BJ (cell line): Measurements from ENCODE around the gene ENPP5. TPM values are rescaled to one million over a fixed set of nuclear protein-coding genes. Genes with fewer than 3 reads are reported as not detected.

Source experiments
- CTCF ChIA-PET: fragments of 350-600 bp; formaldehyde crosslinking; extraction: SDS; loops from one replicate; lab custom pipeline; 2021; ENCODE audit warnings: antibody characterized with exemption, inconsistent platforms; lab: Yijun Ruan, JAX
- POLR2A ChIA-PET: fragments of 300-600 bp; sonication (Branson Sonifier 250); formaldehyde crosslinking; extraction: SDS; loops from one replicate; lab custom pipeline; 2021; ENCODE audit warnings: antibody characterized with exemption; lab: Charles Lee
- DNase-seq: peaks from one replicate; pipeline ENCODE4 v3.0.0-alpha.2; 2011; ENCODE audit warnings: low read depth
- H3K27me3 ChIP-seq: 2 replicates; pipeline ENCODE4 v1.6.0; 2011; ENCODE audit warnings: low read length; ENCODE audit not compliant: control insufficient read depth, insufficient read depth
- H3K36me3 ChIP-seq: 2 replicates; pipeline ENCODE4 v1.5.1; 2011; ENCODE audit warnings: low read length; ENCODE audit not compliant: control insufficient read depth, insufficient read depth
- H3K4me3 ChIP-seq: 2 replicates; pipeline ENCODE4 v1.5.1; 2011; ENCODE audit warnings: low read depth, mild to moderate bottlenecking, control low read depth, low read length
- polyA plus RNA-seq: library from polyadenylated mRNA; depleted of rRNA; stranded (reverse); fragments of >200 nt; gene quantifications from 2 replicates; pipeline ENCODE4 v1.2.3, GENCODE V29; 2011
- TF ChIP-seq, protein P1 (sequence below): IDR thresholded peaks from 2 replicates; pipeline ENCODE4 v1.5.1; 2011; ENCODE audit warnings: low read depth, mild to moderate bottlenecking, control low read depth, inconsistent platforms, low read length, moderate library complexity; ENCODE audit not compliant: insufficient read depth

ENPP5 gene
- polyA plus RNA-seq, 1 experiment = not detected

DNA sequence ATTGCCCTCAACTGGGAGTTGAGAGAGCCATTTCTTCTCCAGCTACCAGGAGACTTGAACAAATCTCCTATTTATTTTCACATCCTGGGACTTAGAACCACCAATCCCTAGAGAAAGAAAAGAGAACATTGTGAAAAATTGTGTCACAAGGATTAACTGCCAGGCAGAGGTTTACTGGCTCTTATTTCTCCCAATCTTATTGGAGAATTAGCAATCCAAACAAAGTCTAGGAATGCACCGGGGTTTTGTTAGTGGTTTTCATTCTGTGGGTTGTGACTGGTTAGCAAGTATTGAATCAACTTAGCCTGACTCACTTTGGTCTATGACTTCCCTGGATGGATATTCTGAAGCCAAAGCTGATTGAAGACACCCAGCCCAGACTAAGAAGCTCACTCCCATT is 21.2 kb upstream of the ENPP5 start:
- peak; percentile 59 for DNase-seq
- H3K27me3 ChIP-seq = 0 out of 2 replicates have a peak, but pooled peaks cover 2% of the 10 kb centered on the region
- no peak overlapping the region for H3K4me3 ChIP-seq
- H3K36me3 ChIP-seq = no peaks in the 10 kb centered on the region
- TF ChIP-seq, protein P1, sequence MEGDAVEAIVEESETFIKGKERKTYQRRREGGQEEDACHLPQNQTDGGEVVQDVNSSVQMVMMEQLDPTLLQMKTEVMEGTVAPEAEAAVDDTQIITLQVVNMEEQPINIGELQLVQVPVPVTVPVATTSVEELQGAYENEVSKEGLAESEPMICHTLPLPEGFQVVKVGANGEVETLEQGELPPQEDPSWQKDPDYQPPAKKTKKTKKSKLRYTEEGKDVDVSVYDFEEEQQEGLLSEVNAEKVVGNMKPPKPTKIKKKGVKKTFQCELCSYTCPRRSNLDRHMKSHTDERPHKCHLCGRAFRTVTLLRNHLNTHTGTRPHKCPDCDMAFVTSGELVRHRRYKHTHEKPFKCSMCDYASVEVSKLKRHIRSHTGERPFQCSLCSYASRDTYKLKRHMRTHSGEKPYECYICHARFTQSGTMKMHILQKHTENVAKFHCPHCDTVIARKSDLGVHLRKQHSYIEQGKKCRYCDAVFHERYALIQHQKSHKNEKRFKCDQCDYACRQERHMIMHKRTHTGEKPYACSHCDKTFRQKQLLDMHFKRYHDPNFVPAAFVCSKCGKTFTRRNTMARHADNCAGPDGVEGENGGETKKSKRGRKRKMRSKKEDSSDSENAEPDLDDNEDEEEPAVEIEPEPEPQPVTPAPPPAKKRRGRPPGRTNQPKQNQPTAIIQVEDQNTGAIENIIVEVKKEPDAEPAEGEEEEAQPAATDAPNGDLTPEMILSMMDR = no peak
- POLR2A ChIA-PET = interaction anchor here (0.7 kb wide), 1 partner anchor 814 kb away, joined by 3 read pairs; the partner anchor contains the start of gene SUPT3H
- CTCF ChIA-PET = no interaction called here

DNA sequence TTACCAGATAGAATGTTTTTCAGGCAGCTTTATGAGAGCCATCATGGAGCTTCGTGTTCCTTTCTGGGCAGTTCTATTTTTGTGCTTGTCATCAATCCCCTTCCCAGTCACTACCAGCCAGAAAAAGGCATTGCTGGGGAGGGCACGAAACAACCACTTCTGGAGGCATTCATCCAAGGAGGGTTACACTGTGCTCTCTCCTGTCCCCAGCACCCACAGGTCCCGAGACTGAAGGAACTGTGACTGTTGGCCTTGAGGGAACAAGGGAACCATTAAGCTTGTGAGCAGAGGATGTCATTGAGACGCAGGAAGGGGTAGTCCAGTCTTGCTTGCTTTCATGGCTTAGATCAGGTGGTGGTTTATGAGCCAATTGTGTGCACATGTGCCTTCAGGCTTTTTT is 20.1 kb upstream of the ENPP5 start:
- Histone ChIP-seq H3K36me3 (no peaks in the 10 kb centered on the region), H3K4me3 (no peak overlapping the region), H3K27me3 (0 out of 2 replicates have a peak, but pooled peaks cover 2% of the 10 kb centered on the region)
- ChIA-PET POLR2A (no interaction called here), CTCF (no interaction called here)
- TF ChIP-seq, protein P1 = no peak
- no peak for DNase-seq

DNA sequence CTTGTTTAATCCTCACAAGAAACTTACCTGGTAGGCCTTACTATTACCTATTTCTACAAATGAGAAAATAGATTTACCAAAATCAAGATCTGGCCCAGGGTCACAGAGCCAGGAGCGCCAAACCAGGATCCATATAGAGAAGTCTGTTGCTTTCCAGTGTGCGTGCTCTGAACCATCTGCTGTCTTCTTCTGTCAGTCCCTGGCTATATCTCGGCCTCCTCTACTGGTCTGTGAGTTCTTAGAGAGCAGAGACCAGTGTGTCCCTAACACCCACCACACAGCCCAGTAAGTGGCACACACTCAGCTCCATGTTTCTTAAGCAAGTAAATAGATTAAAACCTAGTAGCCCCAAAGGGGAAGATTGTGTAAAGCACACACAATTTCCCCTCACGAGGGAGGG is 18.9 kb upstream of the ENPP5 start:
- CTCF ChIA-PET = interaction anchor here (1.1 to 1.4 kb wide), 2 partner anchors 12 to 19 kb away, joined by 3 read pairs; no protein-coding TSS in a partner anchor
- POLR2A ChIA-PET = no interaction called here
- Histone ChIP-seq H3K36me3 (no peaks in the 10 kb centered on the region), H3K4me3 (no peak overlapping the region), H3K27me3 (no peaks in the 10 kb centered on the region)
- TF ChIP-seq, protein P1 = no peak
- no peak for DNase-seq

DNA sequence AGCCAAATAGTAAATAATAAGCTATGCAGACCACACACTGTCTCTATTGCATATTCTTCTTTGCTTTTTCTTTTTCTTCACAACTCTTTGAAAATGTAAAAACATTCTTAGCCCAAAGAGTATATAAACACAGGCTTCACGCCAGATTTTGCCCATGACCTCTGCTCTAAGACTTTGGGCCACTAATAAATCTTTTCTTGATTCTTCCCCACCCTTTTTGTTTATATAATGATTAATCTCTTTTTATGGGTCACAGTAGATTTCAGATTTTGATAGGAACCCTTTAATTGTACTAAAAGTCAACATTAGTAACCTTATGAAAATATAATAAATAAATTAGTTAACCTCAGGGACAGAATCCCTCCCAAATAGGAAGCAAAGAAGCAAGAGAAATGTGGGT is 15.8 kb upstream of the ENPP5 start:
- H3K4me3 ChIP-seq = no peak overlapping the region
- no peaks in the 10 kb centered on the region for H3K36me3 ChIP-seq
- POLR2A ChIA-PET = no interaction called here
- H3K27me3 ChIP-seq = no peaks in the 10 kb centered on the region
- CTCF ChIA-PET = interaction anchor here (0.7 kb wide), 1 partner anchor 289 kb away, joined by 3 read pairs; no protein-coding TSS in a partner anchor
- TF ChIP-seq, protein P1 = no peak
- DNase-seq = no peak

DNA sequence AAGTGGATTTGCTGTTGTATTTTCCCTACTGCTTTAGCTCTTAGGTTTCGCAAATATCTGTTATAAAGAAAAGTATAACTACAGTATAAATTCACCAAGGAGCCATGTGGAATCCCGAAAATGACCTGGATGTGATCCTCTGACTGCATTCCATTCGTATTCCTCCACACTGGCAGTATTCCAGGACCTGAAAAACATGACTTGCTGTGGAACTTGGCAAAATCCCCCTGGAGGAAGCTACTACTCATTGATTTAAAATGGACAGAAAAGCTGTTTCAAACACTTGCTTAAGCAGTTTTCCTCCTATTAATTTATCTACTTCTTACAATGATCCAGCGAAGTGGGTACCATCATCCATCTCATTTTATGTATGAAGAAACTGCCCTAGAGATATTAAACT is 13.3 kb upstream of the ENPP5 start:
- H3K4me3 ChIP-seq = no peak overlapping the region
- no peaks in the 10 kb centered on the region for H3K36me3 ChIP-seq
- CTCF ChIA-PET = interaction anchor here (0.9 to 2.2 kb wide), 2 partner anchors 37 to 94 kb away, joined by 3 to 7 read pairs; no protein-coding TSS in a partner anchor
- TF ChIP-seq, protein P1 = peak; percentile 18; the same call in 1 of the 2 replicates
- no peaks in the 10 kb centered on the region for H3K27me3 ChIP-seq
- DNase-seq = peak; percentile 51
- POLR2A ChIA-PET = no interaction called here
